GM12873 (cell line): Measurements from ENCODE around the gene HHIP.

Experiments
- TF ChIP-seq, protein P1 (sequence below): IDR thresholded peaks from 2 replicates; pipeline ENCODE4 v1.5.1; 2012; ENCODE audit warnings: low read depth, mild to moderate bottlenecking, moderate library complexity, low read length, control low read depth; ENCODE audit not compliant: insufficient read depth; ENCODE audit errors: missing control alignments

HHIP gene

GRCh38 chr4:144689125-144689524 lies 43.2 kb downstream of the HHIP start:
- TF ChIP-seq, protein P1, sequence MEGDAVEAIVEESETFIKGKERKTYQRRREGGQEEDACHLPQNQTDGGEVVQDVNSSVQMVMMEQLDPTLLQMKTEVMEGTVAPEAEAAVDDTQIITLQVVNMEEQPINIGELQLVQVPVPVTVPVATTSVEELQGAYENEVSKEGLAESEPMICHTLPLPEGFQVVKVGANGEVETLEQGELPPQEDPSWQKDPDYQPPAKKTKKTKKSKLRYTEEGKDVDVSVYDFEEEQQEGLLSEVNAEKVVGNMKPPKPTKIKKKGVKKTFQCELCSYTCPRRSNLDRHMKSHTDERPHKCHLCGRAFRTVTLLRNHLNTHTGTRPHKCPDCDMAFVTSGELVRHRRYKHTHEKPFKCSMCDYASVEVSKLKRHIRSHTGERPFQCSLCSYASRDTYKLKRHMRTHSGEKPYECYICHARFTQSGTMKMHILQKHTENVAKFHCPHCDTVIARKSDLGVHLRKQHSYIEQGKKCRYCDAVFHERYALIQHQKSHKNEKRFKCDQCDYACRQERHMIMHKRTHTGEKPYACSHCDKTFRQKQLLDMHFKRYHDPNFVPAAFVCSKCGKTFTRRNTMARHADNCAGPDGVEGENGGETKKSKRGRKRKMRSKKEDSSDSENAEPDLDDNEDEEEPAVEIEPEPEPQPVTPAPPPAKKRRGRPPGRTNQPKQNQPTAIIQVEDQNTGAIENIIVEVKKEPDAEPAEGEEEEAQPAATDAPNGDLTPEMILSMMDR, result no peak

- TF ChIP-seq, protein P1, result no peak
Observed at GRCh38 chr4:144695721-144696120, 49.8 kb downstream of the HHIP start.

GRCh38 chr4:144696376-144696775 lies 50.4 kb downstream of the HHIP start:
- TF ChIP-seq, protein P1, result no peak

DNA sequence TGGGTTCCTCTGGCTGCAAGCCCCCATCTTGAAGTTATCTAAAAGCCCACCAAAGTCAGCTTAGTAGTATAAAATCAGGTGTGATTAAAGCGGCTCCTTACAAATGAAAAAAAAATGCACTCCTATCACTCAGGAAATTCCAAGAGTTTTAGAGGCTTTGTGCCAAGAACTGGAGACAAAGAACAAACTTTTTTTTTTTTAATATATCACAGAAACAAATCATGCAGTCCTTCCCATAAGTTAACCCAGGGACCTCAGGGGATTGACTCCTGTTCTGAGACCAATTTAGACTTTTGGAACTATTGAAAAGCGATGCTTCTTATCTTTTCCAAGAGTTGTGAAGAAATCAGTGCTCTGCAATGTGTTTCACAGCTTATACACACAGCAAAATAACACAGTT lies 53.6 kb downstream of the HHIP start:
- TF ChIP-seq, protein P1, result no peak

DNA sequence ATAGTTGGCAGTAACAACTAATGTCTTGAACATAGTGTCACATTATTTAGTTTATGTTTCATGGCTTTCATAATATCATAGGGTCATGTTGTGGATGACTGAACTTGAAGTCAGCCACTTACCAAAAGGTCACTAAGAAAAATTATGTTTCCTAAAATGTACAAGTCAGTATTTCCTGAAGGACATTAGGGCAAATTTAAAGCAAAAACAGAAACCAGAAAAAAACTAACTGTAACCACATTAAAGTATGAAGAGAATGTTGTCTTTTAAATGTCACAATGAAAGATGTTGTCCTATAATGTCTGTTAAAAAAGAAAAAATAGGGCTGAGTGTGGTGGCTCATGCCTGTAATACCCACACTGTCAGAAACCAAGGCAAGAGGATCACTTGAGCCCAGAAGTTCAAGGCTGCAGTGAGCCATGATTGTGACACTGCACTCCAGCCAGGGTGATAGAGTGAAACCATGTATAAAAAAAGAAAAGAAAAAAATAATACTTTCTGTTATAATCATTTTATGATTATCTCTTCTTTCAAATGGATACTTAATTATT lies 55.8 kb downstream of the HHIP start:
- TF ChIP-seq, protein P1, result no peak

DNA sequence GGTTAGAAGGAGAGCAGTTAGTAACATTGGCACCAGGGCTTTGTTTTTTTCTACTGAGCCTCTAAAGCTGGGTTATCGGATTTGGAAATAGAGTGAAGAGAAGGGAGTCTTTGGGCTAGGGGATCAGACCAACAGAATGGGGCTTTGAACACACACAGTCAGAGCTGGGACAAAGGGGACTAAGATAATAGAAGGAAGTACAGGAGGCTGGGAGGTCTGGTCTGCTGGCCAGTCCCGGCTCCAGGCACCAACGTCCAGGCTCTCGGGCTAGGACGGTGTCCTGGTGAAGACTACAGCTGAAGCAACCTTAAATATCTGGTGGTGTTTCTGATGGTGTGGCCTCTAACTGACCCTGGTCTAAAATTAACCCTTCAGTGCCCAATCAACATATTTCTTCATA lies 57.5 kb downstream of the HHIP start:
- TF ChIP-seq, protein P1, result no peak

GRCh38 chr4:144705601-144706590 lies 59.9 kb downstream of the HHIP start:
- TF ChIP-seq, protein P1, result no peak
